ENCODE measurements around the gene ST3GAL6. TPM values are rescaled to one million over a fixed set of nuclear protein-coding genes. Genes with fewer than 3 reads are reported as not detected.

Gene ST3GAL6
- total and polyA plus RNA-seq, 10 of the 15 experiments (the other 5 are each of a cell fraction or from before 2014, with no cell fraction given) = 19.5 to 41.2 (median 37.4) TPM

DNA sequence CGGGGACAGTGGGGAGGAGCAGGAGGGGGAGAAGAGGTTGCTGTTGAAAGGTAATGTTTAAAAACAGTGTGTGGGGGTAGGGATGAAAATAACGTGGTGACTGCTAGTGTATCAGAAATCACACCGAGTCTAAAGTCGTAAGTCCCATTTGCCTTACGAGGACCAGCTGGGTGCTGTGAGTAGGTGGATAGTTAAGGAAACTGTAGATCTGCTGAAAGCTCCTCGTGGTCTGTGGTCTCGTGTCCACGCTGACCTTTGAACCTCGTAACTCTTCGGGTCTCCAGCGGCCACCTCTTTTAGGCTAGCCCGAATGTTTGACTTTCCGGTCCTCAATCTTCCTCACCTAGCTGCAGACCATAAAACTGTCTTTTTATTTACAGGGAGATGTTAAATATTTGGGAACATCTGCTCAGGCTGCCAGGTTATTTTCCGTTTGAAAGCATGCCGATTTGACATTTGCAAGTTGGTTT, 29.3 kb upstream of the ST3GAL6 start (continued):
- peak; percentile 73; the same call in 1 of the 2 replicates for TF ChIP-seq TCF12 (IDR thresholded peaks at IDR 0.05; ENCODE audit: low read depth, low read length)
- no peak; the same call in 1 of the 2 replicates for TF ChIP-seq NFIC (IDR thresholded peaks at IDR 0.05; ENCODE audit: low read depth, low read length)
- TF ChIP-seq PAX5 (IDR thresholded peaks at IDR 0.05; ENCODE audit: borderline replicate concordance, low read depth, low read length) = no peak
- TF ChIP-seq RUNX3 (IDR thresholded peaks at IDR 0.05; ENCODE audit: low read length) = peak; percentile 81
- TF ChIP-seq, protein P1, sequence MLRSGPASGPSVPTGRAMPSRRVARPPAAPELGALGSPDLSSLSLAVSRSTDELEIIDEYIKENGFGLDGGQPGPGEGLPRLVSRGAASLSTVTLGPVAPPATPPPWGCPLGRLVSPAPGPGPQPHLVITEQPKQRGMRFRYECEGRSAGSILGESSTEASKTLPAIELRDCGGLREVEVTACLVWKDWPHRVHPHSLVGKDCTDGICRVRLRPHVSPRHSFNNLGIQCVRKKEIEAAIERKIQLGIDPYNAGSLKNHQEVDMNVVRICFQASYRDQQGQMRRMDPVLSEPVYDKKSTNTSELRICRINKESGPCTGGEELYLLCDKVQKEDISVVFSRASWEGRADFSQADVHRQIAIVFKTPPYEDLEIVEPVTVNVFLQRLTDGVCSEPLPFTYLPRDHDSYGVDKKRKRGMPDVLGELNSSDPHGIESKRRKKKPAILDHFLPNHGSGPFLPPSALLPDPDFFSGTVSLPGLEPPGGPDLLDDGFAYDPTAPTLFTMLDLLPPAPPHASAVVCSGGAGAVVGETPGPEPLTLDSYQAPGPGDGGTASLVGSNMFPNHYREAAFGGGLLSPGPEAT (IDR thresholded peaks at IDR 0.05; ENCODE audit: low read depth) = peak; percentile 49; the same call in 1 of the 2 replicates
- 0 out of 2 replicates have a peak, but pooled peaks have one; percentile 6 for TF ChIP-seq POLR2A (IDR thresholded peaks at IDR 0.05; ENCODE audit: low read depth, low read length)
- TF ChIP-seq SPI1 (IDR thresholded peaks at IDR 0.05; ENCODE audit: borderline replicate concordance, insufficient read depth, low read depth, low read length) = no peak
- TF ChIP-seq MXI1 (IDR thresholded peaks at IDR 0.05; ENCODE audit: low read depth, low read length) = peak; percentile 67
- TF ChIP-seq, protein P2, sequence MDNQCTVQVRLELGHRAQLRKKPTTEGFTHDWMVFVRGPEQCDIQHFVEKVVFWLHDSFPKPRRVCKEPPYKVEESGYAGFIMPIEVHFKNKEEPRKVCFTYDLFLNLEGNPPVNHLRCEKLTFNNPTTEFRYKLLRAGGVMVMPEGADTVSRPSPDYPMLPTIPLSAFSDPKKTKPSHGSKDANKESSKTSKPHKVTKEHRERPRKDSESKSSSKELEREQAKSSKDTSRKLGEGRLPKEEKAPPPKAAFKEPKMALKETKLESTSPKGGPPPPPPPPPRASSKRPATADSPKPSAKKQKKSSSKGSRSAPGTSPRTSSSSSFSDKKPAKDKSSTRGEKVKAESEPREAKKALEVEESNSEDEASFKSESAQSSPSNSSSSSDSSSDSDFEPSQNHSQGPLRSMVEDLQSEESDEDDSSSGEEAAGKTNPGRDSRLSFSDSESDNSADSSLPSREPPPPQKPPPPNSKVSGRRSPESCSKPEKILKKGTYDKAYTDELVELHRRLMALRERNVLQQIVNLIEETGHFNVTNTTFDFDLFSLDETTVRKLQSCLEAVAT (IDR thresholded peaks at IDR 0.05) = peak; percentile 81; the same call in 1 of the 2 replicates
- peak; percentile 61 for TF ChIP-seq NR2C2 (IDR thresholded peaks at IDR 0.05; ENCODE audit: borderline replicate concordance, control insufficient read depth, insufficient read length, low read depth)
- peak; percentile 65; the same call in 1 of the 2 replicates for TF ChIP-seq FOXM1 (IDR thresholded peaks at IDR 0.05; ENCODE audit: low read depth, low read length)
- peak; percentile 74; the same call in 1 of the 2 replicates for TF ChIP-seq IKZF1 (conservative IDR thresholded peaks at IDR 0.05)
- TF ChIP-seq SIN3A (IDR thresholded peaks at IDR 0.05; ENCODE audit: low read depth, low read length) = no peak
- TF ChIP-seq IKZF2 (IDR thresholded peaks at IDR 0.05) = peak; percentile 57 to 59; a peak in 2 of 4 replicates
- TF ChIP-seq EZH2 (IDR thresholded peaks at IDR 0.05; ENCODE audit: borderline replicate concordance, control insufficient read depth, low read depth, low read length) = no peak
- peak; percentile 92 for TF ChIP-seq NR2C1 (IDR thresholded peaks at IDR 0.05)
- TF ChIP-seq ETV6 (conservative IDR thresholded peaks at IDR 0.05 in 1 of 2, IDR thresholded peaks at IDR 0.05 in 1 of 2; ENCODE audit: borderline replicate concordance in 1 of 2, low read depth in 1 of 2) = peak in 1 of 2 experiments; percentile 24; a peak in 1 of 4 replicates
